Natural killer cell (primary cell): ENCODE results near the gene CAMTA1. TPM values are rescaled to one million over a fixed set of nuclear protein-coding genes. Genes with fewer than 3 reads are reported as not detected.

Source experiments
- ATAC-seq, 3 donors: fragments of 150-1000 bp in 2 of 3; fragments of 200-7000 bp in 1 of 3; cut with Tn5 transposase; 1 replicate in 1 of 3; 2 replicates in 2 of 3; pipeline ENCODE4 v1.10.0; 2021; ENCODE audit warnings: mild to moderate bottlenecking in 2 of 3, moderate library complexity in 2 of 3
- DNase-seq, 2 donors: peaks; one replicate each; pipeline versions ENCODE4 v3.0.0 to v3.0.0-alpha.2; 2013 to 2021; ENCODE audit warnings: mixed read lengths in 1 of 2
- H3K27ac ChIP-seq: one replicate; pipeline ENCODE4 v1.5.1; 2013; ENCODE audit warnings: mild to moderate bottlenecking, low read length
- H3K27me3 ChIP-seq: one replicate; pipeline ENCODE4 v1.6.1; 2013; ENCODE audit warnings: low read length; ENCODE audit not compliant: control insufficient read depth, insufficient read depth
- H3K36me3 ChIP-seq: one replicate; pipeline ENCODE4 v1.6.1; 2013; ENCODE audit warnings: low read length; ENCODE audit not compliant: control insufficient read depth, insufficient read depth
- H3K4me1 ChIP-seq: one replicate; pipeline ENCODE4 v1.6.1; 2013; ENCODE audit warnings: low read length; ENCODE audit not compliant: control insufficient read depth, insufficient read depth
- H3K4me3 ChIP-seq: one replicate; pipeline ENCODE4 v1.5.1; 2013; ENCODE audit warnings: low read length
- H3K9me3 ChIP-seq: one replicate; pipeline ENCODE4 v1.6.1; 2013; ENCODE audit warnings: low read length; ENCODE audit not compliant: control insufficient read depth, insufficient read depth
- H3K27ac Mint-ChIP-seq, 2 donors: one replicate each; pipeline ENCODE4 v1.8.0; 2022; ENCODE audit warnings: mild to moderate bottlenecking in 2 of 2, mixed read lengths in 2 of 2, moderate library complexity in 1 of 2
- H3K27me3 Mint-ChIP-seq, 2 donors: one replicate each; pipeline ENCODE4 v1.8.0; 2022; ENCODE audit warnings: low read depth in 2 of 2, mixed read lengths in 2 of 2
- H3K36me3 Mint-ChIP-seq: one replicate; pipeline ENCODE4 v1.8.0; 2022; ENCODE audit warnings: mixed read lengths
- H3K4me1 Mint-ChIP-seq, 2 donors: one replicate each; pipeline ENCODE4 v1.8.0; 2022; ENCODE audit warnings: mixed read lengths in 2 of 2
- H3K4me3 Mint-ChIP-seq: one replicate; pipeline ENCODE4 v1.8.0; 2022; ENCODE audit warnings: mild to moderate bottlenecking, moderate library complexity, mixed read lengths
- H3K9me3 Mint-ChIP-seq, 2 donors: one replicate each; pipeline ENCODE4 v1.8.0; 2022; ENCODE audit warnings: mixed read lengths in 2 of 2
- WGBS: methylation state at CpG from one replicate; pipeline ENCODE4 v1.1.7; 2013; ENCODE audit warnings: missing lambda C conversion rate; ENCODE audit not compliant: insufficient coverage; 5-methylcytosine and 5-hydroxymethylcytosine counted together
- intact Hi-C: fragments of 100-400 bp; cut with micrococcal nuclease; formaldehyde crosslinking; loops from one replicate; pipeline ENCODE4 v1.14.2; 2022
- total RNA-seq, 4 donors: library from RNA; stranded (reverse); fragments of 120-200 nt in 1 of 4; gene quantifications; one replicate each; pipeline versions ENCODE4 v1.2.3 to v1.2.4, GENCODE V29; 2013 to 2022
- TF ChIP-seq, protein P1 (sequence below): fragments of 200-600 bp; IDR thresholded peaks from one replicate; pipeline ENCODE4 v1.8.0; 2022; ENCODE audit warnings: antibody characterized with exemption

Gene CAMTA1
- total RNA-seq, 3 donors from 2014 or later (not counting 1 experiment from before 2014, with no cell fraction given): 40.6 to 53.3 (median 44.9) TPM

DNA sequence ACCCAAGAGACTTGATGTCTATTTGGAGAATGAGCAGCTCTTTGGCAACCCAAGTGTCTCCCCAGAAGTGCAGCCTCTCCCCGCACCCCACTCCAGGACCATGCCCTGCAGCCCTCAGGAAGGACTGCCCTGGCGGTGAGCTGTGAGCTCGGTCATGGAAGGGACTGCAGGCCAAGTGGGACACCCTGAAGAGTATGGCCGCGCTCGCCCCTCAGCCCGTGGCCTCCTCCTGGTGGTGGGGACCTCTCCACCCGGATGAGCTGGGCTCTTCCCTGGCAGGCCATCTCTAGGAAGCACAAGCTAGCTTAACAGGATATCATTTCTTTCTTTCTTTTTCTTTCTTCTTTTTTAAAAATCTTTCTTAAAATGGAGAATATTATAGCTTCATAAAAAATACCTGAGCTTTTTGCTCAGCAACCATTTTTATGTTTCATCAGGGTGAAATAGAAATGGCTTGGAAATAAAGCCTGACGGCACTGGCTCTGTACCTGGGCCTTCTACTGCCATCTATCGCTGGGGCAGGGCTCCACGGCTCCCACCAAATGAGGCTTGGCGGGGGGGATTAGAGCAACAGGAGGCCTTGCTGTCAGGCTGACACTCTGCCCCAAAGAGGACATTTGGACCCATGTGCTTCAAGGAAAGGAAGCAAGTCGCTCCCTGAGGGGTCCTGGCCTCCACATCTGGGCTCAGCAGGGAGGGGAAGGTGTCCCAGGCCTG lies 689.7 kb downstream of the CAMTA1 start:
- H3K27me3 Mint-ChIP-seq: peaks cover 0 to under 1% of the 10 kb centered on the region in 2 donors
- TF ChIP-seq, protein P1, sequence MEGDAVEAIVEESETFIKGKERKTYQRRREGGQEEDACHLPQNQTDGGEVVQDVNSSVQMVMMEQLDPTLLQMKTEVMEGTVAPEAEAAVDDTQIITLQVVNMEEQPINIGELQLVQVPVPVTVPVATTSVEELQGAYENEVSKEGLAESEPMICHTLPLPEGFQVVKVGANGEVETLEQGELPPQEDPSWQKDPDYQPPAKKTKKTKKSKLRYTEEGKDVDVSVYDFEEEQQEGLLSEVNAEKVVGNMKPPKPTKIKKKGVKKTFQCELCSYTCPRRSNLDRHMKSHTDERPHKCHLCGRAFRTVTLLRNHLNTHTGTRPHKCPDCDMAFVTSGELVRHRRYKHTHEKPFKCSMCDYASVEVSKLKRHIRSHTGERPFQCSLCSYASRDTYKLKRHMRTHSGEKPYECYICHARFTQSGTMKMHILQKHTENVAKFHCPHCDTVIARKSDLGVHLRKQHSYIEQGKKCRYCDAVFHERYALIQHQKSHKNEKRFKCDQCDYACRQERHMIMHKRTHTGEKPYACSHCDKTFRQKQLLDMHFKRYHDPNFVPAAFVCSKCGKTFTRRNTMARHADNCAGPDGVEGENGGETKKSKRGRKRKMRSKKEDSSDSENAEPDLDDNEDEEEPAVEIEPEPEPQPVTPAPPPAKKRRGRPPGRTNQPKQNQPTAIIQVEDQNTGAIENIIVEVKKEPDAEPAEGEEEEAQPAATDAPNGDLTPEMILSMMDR: no peak
- Histone ChIP-seq H3K36me3 (no peaks in the 10 kb centered on the region), H3K4me1 (no peaks in the 10 kb centered on the region), H3K27me3 (no peaks in the 10 kb centered on the region), H3K4me3 (no peak overlapping the region), H3K27ac (no peak overlapping the region), H3K9me3 (no peaks in the 10 kb centered on the region)
- ATAC-seq (no peak), DNase-seq (no peak)
- no peak overlapping the region for H3K4me3 Mint-ChIP-seq
- 88% methylated on average over 13 of the region's 13 CpGs for WGBS
- H3K27ac Mint-ChIP-seq: no peak overlapping the region
- H3K36me3 Mint-ChIP-seq: no peaks in the 10 kb centered on the region
- intact Hi-C loops: no loop called here
- H3K4me1 Mint-ChIP-seq: no peaks in the 10 kb centered on the region
- no peaks in the 10 kb centered on the region for H3K9me3 Mint-ChIP-seq

DNA sequence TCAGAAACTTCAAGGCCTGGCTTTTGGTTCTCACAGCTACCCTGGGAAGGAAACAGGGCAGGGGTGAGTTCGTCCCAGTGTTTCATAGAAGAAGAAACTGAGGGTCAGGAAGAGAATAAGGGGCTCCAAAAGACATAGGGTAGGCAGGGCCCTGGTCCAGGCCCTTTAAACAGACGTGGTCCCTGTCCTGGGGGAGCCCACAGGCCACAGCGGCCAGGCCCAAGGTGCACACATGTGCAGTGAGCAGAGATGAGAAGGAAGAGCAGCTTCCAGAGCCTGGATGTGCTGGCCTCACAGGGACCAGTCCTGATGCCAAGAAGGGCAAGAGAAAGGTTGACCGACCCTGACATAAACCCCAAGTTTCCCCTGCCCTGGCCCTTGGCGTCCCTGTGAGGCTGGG lies 690.4 kb downstream of the CAMTA1 start:
- Histone ChIP-seq H3K4me1 (no peaks in the 10 kb centered on the region), H3K9me3 (no peaks in the 10 kb centered on the region), H3K36me3 (no peaks in the 10 kb centered on the region), H3K27me3 (no peaks in the 10 kb centered on the region), H3K4me3 (no peak overlapping the region), H3K27ac (no peak overlapping the region)
- 74% methylated on average over 5 of the region's 5 CpGs for WGBS
- Mint-ChIP-seq H3K4me3 (no peak overlapping the region), H3K36me3 (no peaks in the 10 kb centered on the region), H3K4me1 (no peaks in the 10 kb centered on the region), H3K9me3 (no peaks in the 10 kb centered on the region), H3K27me3 (no peaks in the 10 kb centered on the region), H3K27ac (no peak overlapping the region)
- TF ChIP-seq, protein P1: no peak
- ATAC-seq (no peak), DNase-seq (no peak)
- intact Hi-C loops: no loop called here

DNA sequence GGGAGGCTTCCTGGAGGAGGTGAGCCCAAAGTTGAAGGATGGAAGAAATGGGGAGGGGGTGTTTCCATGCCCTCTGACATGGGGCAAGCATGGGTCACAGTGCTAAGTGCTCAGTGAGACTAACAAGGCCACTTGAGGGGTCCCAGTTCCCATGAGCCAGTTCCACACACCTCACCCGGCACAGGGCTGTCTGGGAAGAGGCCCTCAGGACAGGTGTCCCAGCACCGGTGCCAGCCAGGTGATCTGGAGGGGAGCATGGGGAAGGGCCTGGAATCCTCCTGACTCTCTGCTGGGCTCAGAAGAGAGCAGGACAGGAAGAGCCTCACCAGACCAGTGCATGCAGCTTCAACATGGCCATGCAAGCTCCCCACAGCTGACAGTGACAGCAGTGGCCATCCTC lies 691.1 kb downstream of the CAMTA1 start:
- ATAC-seq (no peak), DNase-seq (no peak)
- no peak overlapping the region for H3K27ac ChIP-seq
- no peaks in the 10 kb centered on the region for H3K27me3 ChIP-seq
- TF ChIP-seq, protein P1: no peak
- Mint-ChIP-seq H3K27me3 (no peaks in the 10 kb centered on the region), H3K36me3 (no peaks in the 10 kb centered on the region), H3K4me1 (no peaks in the 10 kb centered on the region), H3K9me3 (no peaks in the 10 kb centered on the region), H3K4me3 (no peak overlapping the region), H3K27ac (no peak overlapping the region)
- intact Hi-C loops: no loop called here
- H3K36me3 ChIP-seq: no peaks in the 10 kb centered on the region
- H3K9me3 ChIP-seq: no peaks in the 10 kb centered on the region
- 92% methylated on average over 2 of the region's 2 CpGs for WGBS
- H3K4me3 ChIP-seq: no peak overlapping the region
- H3K4me1 ChIP-seq: no peaks in the 10 kb centered on the region
